Fibroblast of skin of left biceps (primary cell): ENCODE measurements around the gene COG7.
"Not testable (repeated sequence)": the region's sequence is repeated elsewhere in the genome, so short reads cannot be mapped to it uniquely, and the experiment has no call there.

Experiments used
- DNase-seq, 2 experiments: peaks; one replicate each; pipeline ENCODE4 v3.0.0-alpha.2; 2013; ENCODE audit warnings: low read depth in 2 of 2

COG7 gene

GRCh38 chr16:23384878-23385277 lies 68.1 kb downstream of the COG7 start:
- DNase-seq = no peak

GRCh38 chr16:23383881-23384280 lies 69.1 kb downstream of the COG7 start:
- no peak for DNase-seq

GRCh38 chr16:23382279-23382678 lies 70.7 kb downstream of the COG7 start:
- no peak for DNase-seq

GRCh38 chr16:23381702-23382101 lies 71.3 kb downstream of the COG7 start:
- DNase-seq = not testable (repeated sequence)

GRCh38 chr16:23380501-23380951 lies 72.5 kb downstream of the COG7 start:
- DNase-seq = no peak

- no peak for DNase-seq
Observed at GRCh38 chr16:23379707-23380106, 73.3 kb downstream of the COG7 start.

- no peak for DNase-seq
Observed at GRCh38 chr16:23378921-23379320, 74.1 kb downstream of the COG7 start.

GRCh38 chr16:23378256-23378655 lies 74.7 kb downstream of the COG7 start:
- DNase-seq = no peak

GRCh38 chr16:23377071-23377931 lies 75.7 kb downstream of the COG7 start:
- no peak for DNase-seq

- no peak for DNase-seq
Observed at GRCh38 chr16:23375643-23376042, 77.3 kb downstream of the COG7 start.

GRCh38 chr16:23374721-23375510 lies 78.1 kb downstream of the COG7 start:
- no peak for DNase-seq

GRCh38 chr16:23373436-23374219 lies 79.4 kb downstream of the COG7 start:
- DNase-seq = no peak

GRCh38 chr16:23371368-23371767 lies 81.6 kb downstream of the COG7 start:
- DNase-seq = no peak

- DNase-seq = no peak
Observed at GRCh38 chr16:23369416-23369815, 83.6 kb downstream of the COG7 start.

GRCh38 chr16:23368469-23368868 lies 84.5 kb downstream of the COG7 start:
- no peak for DNase-seq

GRCh38 chr16:23367988-23368387 lies 85.0 kb downstream of the COG7 start:
- DNase-seq = no peak

GRCh38 chr16:23367564-23367963 lies 85.4 kb downstream of the COG7 start:
- no peak for DNase-seq

- DNase-seq = not testable (repeated sequence)
Observed at GRCh38 chr16:23366341-23366740, 86.6 kb downstream of the COG7 start.

- no peak for DNase-seq
Observed at GRCh38 chr16:23365602-23366240, 87.3 kb downstream of the COG7 start.

GRCh38 chr16:23362460-23363317 lies 90.3 kb downstream of the COG7 start:
- DNase-seq = no peak
